Skeletal muscle satellite cell (primary cell): ENCODE results near the gene AQR.

Experiments
- H3K27me3 ChIP-seq: 2 replicates; pipeline ENCODE4 v1.7.0; 2013; ENCODE audit warnings: low read length; ENCODE audit not compliant: control insufficient read depth, insufficient read depth
- H3K36me3 ChIP-seq: 2 replicates; pipeline ENCODE4 v1.7.0; 2013; ENCODE audit warnings: mild to moderate bottlenecking, control low read depth, low read length; ENCODE audit not compliant: insufficient read depth
- H3K4me1 ChIP-seq: 2 replicates; pipeline ENCODE4 v1.7.0; 2013; ENCODE audit warnings: low read length; ENCODE audit not compliant: control insufficient read depth, insufficient read depth
- H3K4me2 ChIP-seq: 2 replicates; pipeline ENCODE4 v1.7.0; 2013; ENCODE audit warnings: mild to moderate bottlenecking, low read length
- H3K4me3 ChIP-seq: 2 replicates; pipeline ENCODE4 v1.7.0; 2013; ENCODE audit warnings: low read length
- H3K9ac ChIP-seq: 2 replicates; pipeline ENCODE4 v1.7.0; 2013; ENCODE audit warnings: mild to moderate bottlenecking, low read depth, low read length, moderate library complexity
- H3K9me3 ChIP-seq: replicated peaks from 2 replicates; pipeline ENCODE4 v1.7.0; 2013; ENCODE audit warnings: mild to moderate bottlenecking, control low read depth, low read length

The AQR gene

DNA sequence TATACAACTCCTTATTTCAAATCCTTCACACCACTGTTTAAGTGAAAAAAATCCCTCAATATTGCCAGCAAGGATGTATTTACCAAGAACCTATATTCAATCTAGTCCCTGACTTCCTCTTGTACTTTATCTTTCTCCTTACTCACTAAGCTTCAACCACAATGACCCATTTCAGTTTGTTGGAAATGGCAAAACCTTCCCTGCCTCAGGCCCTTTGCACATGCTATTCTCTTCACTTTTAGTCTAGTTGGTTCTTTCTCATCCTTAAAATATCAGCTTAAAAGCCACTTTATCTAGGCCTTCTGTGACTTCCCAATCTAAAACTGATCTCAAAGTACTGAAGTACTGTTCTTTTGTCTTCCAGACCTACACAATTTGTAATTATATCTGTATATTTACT, 92.9 kb downstream of the AQR start:
- peaks cover 34% of the 10 kb centered on the region for H3K36me3 ChIP-seq
- no peak overlapping the region for H3K9ac ChIP-seq
- no peaks in the 10 kb centered on the region for H3K4me1 ChIP-seq
- no peak overlapping the region for H3K4me3 ChIP-seq
- no peak overlapping the region for H3K4me2 ChIP-seq
- no peaks in the 10 kb centered on the region for H3K9me3 ChIP-seq
- no peaks in the 10 kb centered on the region for H3K27me3 ChIP-seq

DNA sequence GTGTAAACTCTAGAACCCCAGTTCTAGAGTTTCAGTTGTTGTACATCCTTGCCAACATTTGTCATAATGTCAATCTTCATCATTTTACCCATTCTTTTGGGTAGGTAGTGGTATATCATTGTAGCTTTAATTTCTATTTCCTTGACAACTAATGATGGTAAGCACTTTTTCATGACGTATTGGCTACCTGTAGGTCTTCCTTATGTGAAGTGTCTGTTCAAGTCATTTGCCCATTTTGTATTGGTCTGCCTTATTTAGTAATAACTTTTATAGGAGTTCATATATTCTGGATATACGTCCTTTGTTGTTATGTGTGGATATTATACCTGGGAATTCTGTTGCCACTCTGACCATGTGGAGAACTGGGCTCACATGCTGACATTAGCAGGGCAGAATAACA, 100.4 kb downstream of the AQR start:
- Histone ChIP-seq H3K4me2 (no peak overlapping the region), H3K4me1 (no peaks in the 10 kb centered on the region), H3K27me3 (no peaks in the 10 kb centered on the region), H3K9me3 (no peaks in the 10 kb centered on the region), H3K4me3 (no peak overlapping the region), H3K9ac (no peak overlapping the region), H3K36me3 (peaks cover 41% of the 10 kb centered on the region)

DNA sequence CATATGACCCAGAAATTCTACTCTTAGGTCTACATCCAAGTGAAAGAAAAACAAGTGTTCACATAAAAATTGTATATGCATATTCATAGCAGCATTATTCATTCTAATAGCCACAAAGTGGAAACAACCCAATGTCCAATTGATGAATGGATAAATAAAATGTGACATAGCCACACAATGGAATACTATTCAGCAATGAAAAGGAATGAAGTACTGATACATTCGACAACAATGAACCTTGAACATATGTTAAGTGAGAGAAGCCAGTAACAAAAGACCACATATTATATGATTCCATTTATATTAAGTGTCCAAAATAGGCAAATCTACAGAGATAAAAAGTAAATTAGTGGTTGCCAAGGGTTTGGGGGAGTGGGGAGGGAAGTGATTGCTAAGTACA, 104.0 kb downstream of the AQR start:
- no peaks in the 10 kb centered on the region for H3K4me1 ChIP-seq
- no peak overlapping the region for H3K4me3 ChIP-seq
- H3K36me3 ChIP-seq, result peaks cover 48% of the 10 kb centered on the region
- H3K9ac ChIP-seq, result no peak overlapping the region
- H3K9me3 ChIP-seq, result no peaks in the 10 kb centered on the region
- H3K27me3 ChIP-seq, result no peaks in the 10 kb centered on the region
- H3K4me2 ChIP-seq, result no peak overlapping the region

DNA sequence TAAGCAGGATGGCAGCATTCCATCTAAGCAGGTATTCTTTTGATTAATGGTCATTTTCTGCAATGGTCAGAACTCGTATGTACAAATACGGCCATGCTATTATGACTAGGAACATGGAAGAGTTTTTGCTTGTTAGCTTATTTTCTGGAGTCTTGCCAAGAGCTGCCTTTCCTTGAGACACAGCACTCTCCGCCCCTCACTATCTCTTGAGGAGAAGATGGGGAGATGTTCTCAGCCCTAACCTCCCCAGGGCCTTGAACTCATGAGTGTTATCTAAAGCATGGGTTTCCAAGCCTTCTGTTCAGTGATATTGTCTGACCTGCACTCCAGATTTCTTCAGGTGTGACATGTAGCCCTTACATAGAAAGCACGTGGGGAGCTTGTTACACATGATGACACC, 108.3 kb downstream of the AQR start:
- Histone ChIP-seq H3K27me3 (no peaks in the 10 kb centered on the region), H3K4me3 (no peak overlapping the region), H3K4me1 (peaks cover 4% of the 10 kb centered on the region), H3K4me2 (no peak overlapping the region), H3K36me3 (peaks cover 44% of the 10 kb centered on the region), H3K9ac (no peak overlapping the region), H3K9me3 (no peaks in the 10 kb centered on the region)

DNA sequence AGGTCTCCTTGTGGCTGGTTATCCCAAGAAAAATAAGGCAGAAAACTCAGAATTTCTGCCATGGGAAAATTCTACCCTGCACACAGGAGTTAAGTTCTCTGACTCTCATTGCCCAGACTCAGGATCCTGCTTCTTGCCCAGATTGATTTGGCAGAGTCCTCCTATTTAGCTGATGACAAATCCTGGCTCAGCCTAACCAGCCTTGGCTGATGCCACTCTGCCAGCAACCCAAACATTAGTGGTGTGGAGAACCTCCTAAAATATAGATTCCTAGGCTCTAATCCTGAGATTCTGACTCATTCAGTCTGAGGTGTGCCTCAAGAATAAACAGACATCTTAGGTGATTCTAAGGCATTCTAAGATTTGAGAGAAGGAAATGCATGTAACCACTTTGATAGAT, 113.6 kb downstream of the AQR start:
- Histone ChIP-seq H3K9me3 (no peaks in the 10 kb centered on the region), H3K4me3 (no peak overlapping the region), H3K9ac (no peak overlapping the region), H3K36me3 (peaks cover 17% of the 10 kb centered on the region), H3K4me2 (peak overlapping the region; percentile 28), H3K27me3 (no peaks in the 10 kb centered on the region), H3K4me1 (peaks cover 17% of the 10 kb centered on the region)

DNA sequence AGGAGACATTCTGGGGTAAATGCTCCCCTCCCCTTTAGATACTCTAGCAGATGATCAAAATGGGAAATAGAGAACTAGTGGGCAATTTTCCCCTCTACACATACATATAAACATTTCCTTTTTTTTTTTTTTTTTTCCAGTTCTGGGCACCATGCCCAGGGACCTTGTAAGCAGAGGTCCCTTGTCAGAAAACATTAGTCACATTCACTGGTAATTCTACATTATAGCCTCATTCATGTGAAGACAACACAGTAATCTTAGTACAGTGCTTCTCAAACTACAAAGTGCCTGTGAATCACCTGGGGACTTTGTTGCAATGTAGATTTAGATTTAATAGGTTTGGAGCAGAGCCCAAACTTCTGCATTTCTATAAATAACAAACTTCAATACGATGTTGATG, 114.1 kb downstream of the AQR start:
- Histone ChIP-seq H3K36me3 (peaks cover 17% of the 10 kb centered on the region), H3K4me1 (peaks cover 17% of the 10 kb centered on the region), H3K9me3 (no peaks in the 10 kb centered on the region), H3K9ac (no peak overlapping the region), H3K4me2 (peak overlapping the region; percentile 28), H3K27me3 (no peaks in the 10 kb centered on the region), H3K4me3 (no peak overlapping the region)

DNA sequence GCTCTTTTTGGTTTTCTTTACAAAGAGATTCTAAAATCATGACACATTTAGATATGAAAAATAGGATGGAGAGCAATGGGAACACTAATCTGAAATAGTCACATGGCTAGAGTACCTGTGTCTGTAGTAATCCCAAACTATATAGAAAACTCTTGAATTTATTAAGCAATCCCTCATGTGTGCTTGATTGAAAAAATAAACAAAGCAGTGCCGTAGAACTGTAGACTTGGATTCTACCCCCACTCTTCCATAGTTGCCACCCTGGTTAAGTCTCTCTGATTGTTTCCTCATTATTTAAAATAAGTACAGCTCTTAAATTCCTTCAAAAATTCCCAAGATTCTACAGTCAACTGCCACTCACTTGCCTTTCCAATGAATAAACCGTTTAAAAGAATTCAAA, 115.3 kb downstream of the AQR start:
- peaks cover 17% of the 10 kb centered on the region for H3K4me1 ChIP-seq
- no peak overlapping the region for H3K4me3 ChIP-seq
- H3K9me3 ChIP-seq, result no peaks in the 10 kb centered on the region
- peaks cover 17% of the 10 kb centered on the region for H3K36me3 ChIP-seq
- no peak overlapping the region for H3K9ac ChIP-seq
- no peaks in the 10 kb centered on the region for H3K27me3 ChIP-seq
- H3K4me2 ChIP-seq, result no peak overlapping the region

DNA sequence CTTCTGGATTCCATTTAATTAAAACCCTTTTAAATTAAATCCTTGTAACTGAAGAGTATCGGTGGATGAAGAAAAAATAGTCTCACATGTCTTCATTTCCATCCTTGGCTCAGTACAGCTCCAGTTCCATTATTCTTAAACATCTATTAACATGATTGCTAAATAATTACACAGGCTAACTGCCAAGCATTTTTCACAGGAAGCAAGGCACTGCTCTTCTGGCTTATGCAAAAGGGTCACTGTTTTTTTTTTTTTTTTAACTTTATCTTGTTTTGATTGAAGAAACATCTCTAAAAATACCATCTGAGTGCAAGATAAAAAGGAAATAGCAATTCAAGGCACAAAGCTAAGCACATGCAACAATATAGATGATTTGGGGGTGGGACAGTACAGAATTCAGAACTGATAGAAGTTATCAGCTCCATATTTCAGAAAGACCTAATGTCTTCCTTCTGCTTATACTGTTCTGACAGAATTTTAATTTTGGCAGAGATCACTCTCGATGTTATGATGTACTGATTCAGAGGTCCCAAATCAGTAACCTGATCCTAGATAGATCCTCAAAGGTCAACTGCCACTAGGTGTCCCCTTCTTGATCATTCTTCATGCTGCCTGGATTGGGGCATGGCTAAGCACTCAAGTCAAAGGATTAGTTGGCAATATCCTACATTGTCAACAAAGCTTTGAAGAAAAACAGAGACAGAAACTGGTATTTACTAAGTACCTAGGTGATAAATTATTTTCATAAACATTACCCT, 116.4 kb downstream of the AQR start:
- Histone ChIP-seq H3K4me3 (no peak overlapping the region), H3K9ac (no peak overlapping the region), H3K4me1 (peaks cover 17% of the 10 kb centered on the region), H3K27me3 (no peaks in the 10 kb centered on the region), H3K36me3 (peaks cover 15% of the 10 kb centered on the region), H3K4me2 (no peak overlapping the region), H3K9me3 (no peaks in the 10 kb centered on the region)

DNA sequence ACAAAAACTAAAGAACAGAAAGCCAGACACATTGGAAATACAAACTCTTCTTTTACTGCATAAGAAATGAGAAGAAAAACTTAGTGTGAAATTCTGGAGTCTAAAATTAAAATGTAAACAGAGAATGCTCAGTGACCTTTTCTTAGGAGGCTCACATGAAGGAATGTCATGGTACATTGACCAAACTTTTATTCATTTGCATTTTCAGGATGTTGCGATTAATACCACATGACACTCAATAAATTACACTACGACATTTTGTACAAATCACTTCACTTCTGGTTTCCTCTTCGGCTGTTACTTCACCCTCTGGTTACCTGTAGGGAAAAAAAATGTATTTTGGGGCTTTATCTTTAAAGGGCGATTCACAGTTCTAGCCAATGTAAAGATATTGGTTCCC, 117.8 kb downstream of the AQR start:
- Histone ChIP-seq H3K4me3 (no peak overlapping the region), H3K9ac (no peak overlapping the region), H3K4me1 (peaks cover 17% of the 10 kb centered on the region)

DNA sequence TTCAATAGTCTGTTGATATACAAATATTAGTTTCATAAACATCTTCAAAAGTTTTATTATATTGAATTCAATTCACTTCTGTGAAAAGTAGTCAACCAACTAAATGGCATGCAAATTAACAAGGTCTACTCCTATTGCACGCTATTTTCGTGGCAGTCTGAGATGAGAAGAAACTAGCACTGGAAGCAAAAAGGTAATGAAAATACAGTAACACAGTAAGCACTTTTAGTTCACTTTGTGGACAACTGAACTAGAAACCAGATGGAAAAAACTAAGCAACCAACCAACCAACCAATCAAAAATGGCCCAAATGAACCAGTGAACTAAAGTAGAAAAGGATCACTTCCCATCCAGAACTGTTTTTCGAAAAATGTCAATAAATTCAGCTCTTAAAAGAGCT, 118.5 kb downstream of the AQR start:
- Histone ChIP-seq H3K27me3 (no peaks in the 10 kb centered on the region), H3K4me3 (no peak overlapping the region), H3K4me2 (no peak overlapping the region), H3K4me1 (peaks cover 11% of the 10 kb centered on the region), H3K9me3 (no peaks in the 10 kb centered on the region), H3K9ac (no peak overlapping the region), H3K36me3 (peaks cover 5% of the 10 kb centered on the region)

More for the DNA sequence above, 117.8 kb downstream of the AQR start:
- H3K9me3 ChIP-seq, result no peaks in the 10 kb centered on the region
- H3K27me3 ChIP-seq, result no peaks in the 10 kb centered on the region
- H3K36me3 ChIP-seq, result peaks cover 10% of the 10 kb centered on the region
- no peak overlapping the region for H3K4me2 ChIP-seq

DNA sequence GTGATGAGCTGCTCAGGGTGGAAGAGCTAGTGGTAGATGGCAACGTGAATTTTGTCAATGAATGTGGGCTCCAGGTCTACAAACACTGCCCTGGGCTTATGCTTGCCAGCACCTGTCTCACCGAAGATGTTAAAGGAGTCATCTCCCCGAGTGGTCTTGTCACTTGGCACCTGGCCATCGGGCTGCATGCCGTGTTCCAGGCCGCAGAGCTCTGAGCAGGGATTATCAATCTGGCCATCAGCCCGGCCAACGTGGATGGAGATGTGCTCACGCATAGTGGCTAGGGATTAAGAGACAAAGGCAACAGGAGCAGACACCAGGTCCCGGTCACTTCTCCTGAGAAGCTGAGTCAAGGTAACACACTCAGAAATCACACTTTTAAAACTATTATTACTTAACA, 119.4 kb downstream of the AQR start:
- H3K9ac ChIP-seq, result no peak overlapping the region
- peaks cover 4% of the 10 kb centered on the region for H3K36me3 ChIP-seq
- H3K27me3 ChIP-seq, result no peaks in the 10 kb centered on the region
- H3K9me3 ChIP-seq, result no peaks in the 10 kb centered on the region
- H3K4me2 ChIP-seq, result no peak overlapping the region
- H3K4me1 ChIP-seq, result peaks cover 3% of the 10 kb centered on the region
- no peak overlapping the region for H3K4me3 ChIP-seq

DNA sequence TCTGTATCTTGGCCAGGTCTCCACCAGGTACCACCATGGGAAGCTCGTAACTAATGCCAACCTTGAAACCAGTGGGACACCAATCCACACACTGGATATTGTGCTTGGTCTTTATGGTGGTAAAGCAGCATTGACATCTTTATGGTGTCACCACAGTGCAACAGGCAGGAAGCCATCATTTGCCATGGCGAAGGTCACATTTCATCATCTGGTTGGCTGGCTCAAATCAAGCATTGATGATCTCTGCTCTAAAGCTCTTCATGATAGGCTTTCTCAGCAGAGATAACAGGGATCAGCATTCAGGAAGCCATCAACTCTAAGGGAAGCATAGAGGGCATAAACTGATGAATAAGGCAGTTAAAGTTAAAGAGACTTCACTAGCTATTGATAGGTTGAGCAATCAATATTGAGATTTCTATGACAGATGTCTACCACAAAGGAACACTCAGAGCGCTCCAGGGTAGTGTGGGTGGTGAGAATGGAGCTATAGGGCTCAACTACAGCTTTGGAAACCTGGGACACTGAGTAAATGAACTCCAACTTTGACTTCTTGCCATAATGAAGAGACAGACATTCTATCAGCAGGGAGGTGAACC, 120.1 kb downstream of the AQR start:
- H3K36me3 ChIP-seq, result peaks cover 4% of the 10 kb centered on the region
- no peak overlapping the region for H3K9ac ChIP-seq
- no peaks in the 10 kb centered on the region for H3K27me3 ChIP-seq
- H3K4me2 ChIP-seq, result no peak overlapping the region
- H3K9me3 ChIP-seq, result no peaks in the 10 kb centered on the region
- H3K4me3 ChIP-seq, result no peak overlapping the region
- no peaks in the 10 kb centered on the region for H3K4me1 ChIP-seq
